Measurements from ENCODE around the gene RELL2. TPM values are rescaled to one million over a fixed set of nuclear protein-coding genes. Genes with fewer than 3 reads are reported as not detected.
A peak's percentile ranks its signal among the peaks of the same experiment; 100 is the strongest.

Gene RELL2
- total RNA-seq, 2 experiments from 2014 or later: 25.1 to 26.9 TPM

GRCh38 chr5:141623611-141624010 is 13.2 kb upstream of the RELL2 start:
- no peak for DNase-seq
- ChIA-PET POLR2A (interaction anchor here (0.6 to 0.7 kb wide), 2 partner anchors 11 to 60 kb away, joined by 3 read pairs; no protein-coding TSS in a partner anchor), CTCF (interaction anchor here (0.5 to 14.1 kb wide), 4 partner anchors 13 to 1013 kb away, joined by 3 to 318 read pairs (median 93); partner anchors contain the start of genes HDAC3 and RELL2)
- H3K4me1 Mint-ChIP-seq: peaks cover 36% of the 10 kb centered on the region
- no peaks in the 10 kb centered on the region for H3K27me3 Mint-ChIP-seq
- H3K9me3 Mint-ChIP-seq: no peaks in the 10 kb centered on the region
- H3K36me3 Mint-ChIP-seq (ENCODE audit: low read depth): peaks cover 44% of the 10 kb centered on the region
- H3K27ac Mint-ChIP-seq: peak overlapping the region; percentile 86
- no peak overlapping the region for H3K4me3 Mint-ChIP-seq

DNA sequence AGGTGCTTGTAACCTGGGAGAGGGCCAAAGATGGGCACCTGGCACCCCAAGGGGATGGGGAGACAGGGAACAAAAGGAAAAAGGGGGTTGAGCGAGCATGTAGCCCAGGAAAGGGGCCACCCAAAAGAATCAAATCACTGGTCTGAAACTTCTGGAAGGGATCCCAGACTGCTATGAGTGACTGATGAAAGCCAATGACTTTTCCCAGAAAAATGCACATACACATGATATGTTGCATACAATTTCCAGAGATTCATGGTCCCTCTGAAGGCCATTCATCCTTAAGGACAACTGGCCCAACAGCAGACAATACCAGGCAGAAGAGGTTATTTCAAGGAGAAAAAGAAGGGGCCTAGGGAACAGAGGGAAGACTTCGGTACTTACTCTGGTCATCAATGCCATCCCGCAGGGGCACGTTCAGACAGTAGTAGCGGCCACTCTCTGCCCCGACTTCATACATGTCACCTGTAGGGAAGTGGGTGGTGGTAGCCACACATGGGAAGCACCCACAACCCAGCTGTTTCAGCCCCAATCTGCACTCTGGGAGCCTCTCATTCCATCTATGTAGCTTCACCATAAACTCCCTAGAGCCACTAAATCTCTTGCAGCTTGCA is 8.5 kb upstream of the RELL2 start:
- H3K36me3 Mint-ChIP-seq (ENCODE audit: low read depth): peaks cover 48% of the 10 kb centered on the region
- no peaks in the 10 kb centered on the region for H3K9me3 Mint-ChIP-seq
- peaks cover 16% of the 10 kb centered on the region for H3K4me1 Mint-ChIP-seq
- no peaks in the 10 kb centered on the region for H3K27me3 Mint-ChIP-seq
- CTCF ChIA-PET: interaction anchor here (1.7 to 17.2 kb wide), 4 partner anchors 9 to 36 kb away, joined by 5 to 318 read pairs (median 23); partner anchors contain the start of genes DIAPH1, HDAC3 and RELL2
- no peak overlapping the region for H3K27ac Mint-ChIP-seq
- H3K4me3 Mint-ChIP-seq: no peak overlapping the region
- POLR2A ChIA-PET: no interaction called here
- no peak for DNase-seq

GRCh38 chr5:141630570-141631140 is 6.1 kb upstream of the RELL2 start:
- ChIA-PET POLR2A (interaction anchor here (0.6 kb wide), 1 partner anchor 46 kb away, joined by 4 read pairs; no protein-coding TSS in a partner anchor), CTCF (interaction anchor here (0.7 to 17.2 kb wide), 6 partner anchors 11 to 67 kb away, joined by 3 to 318 read pairs (median 5); partner anchors contain the start of gene DIAPH1)
- H3K36me3 Mint-ChIP-seq (ENCODE audit: low read depth): peaks cover 42% of the 10 kb centered on the region
- H3K27me3 Mint-ChIP-seq: no peaks in the 10 kb centered on the region
- H3K4me3 Mint-ChIP-seq: no peak overlapping the region
- no peak for DNase-seq
- no peaks in the 10 kb centered on the region for H3K9me3 Mint-ChIP-seq
- H3K4me1 Mint-ChIP-seq: peaks cover 25% of the 10 kb centered on the region
- H3K27ac Mint-ChIP-seq: no peak overlapping the region

- H3K4me1 Mint-ChIP-seq: peaks cover 32% of the 10 kb centered on the region
- ChIA-PET POLR2A (no interaction called here), CTCF (interaction anchor here (4.7 to 17.2 kb wide), 2 partner anchors 13 to 41 kb away, joined by 40 to 318 read pairs; partner anchors contain the start of gene DIAPH1)
- H3K4me3 Mint-ChIP-seq: no peak overlapping the region
- no peaks in the 10 kb centered on the region for H3K27me3 Mint-ChIP-seq
- peaks cover 31% of the 10 kb centered on the region for H3K36me3 Mint-ChIP-seq (ENCODE audit: low read depth)
- DNase-seq: no peak
- H3K9me3 Mint-ChIP-seq: no peaks in the 10 kb centered on the region
- no peak overlapping the region for H3K27ac Mint-ChIP-seq
These were observed 4.1 kb upstream of the RELL2 start for GRCh38 chr5:141632650-141633049.

DNA sequence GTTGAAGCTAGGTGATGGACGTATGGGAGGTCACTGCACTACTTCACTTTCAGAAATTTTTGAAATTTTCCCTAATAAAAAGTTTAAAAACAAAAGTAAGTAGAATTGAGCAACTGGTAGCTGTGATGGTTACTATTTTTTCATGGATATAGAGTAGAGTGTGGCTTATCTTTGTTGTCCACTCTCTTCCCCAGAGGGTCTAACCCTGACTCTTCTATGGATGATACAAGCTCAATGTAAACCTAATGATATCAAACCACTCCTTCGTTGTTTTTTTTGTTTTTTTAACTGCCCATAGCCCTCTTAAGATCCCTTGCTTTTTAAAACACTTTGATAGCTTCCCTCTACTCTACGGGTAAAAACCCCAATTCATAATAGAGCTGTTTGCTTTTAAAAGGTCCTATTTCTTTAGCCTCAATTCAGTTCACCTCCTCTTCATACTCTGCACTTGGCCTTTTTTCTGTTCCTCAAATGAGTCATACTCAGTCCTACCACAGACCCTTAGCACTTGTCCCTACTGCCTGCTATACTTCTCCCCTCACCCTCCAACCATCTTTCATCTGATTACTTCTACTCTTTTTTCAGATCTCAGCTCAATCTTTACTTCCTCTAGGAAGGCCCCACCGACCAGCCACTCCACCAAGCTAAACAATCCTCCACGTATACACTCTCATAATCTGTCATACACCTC is 2.8 kb upstream of the RELL2 start:
- ChIA-PET POLR2A (no interaction called here), CTCF (interaction anchor here (1.0 to 17.2 kb wide), 2 partner anchors 15 to 42 kb away, joined by 3 to 318 read pairs; partner anchors contain the start of gene DIAPH1)
- Mint-ChIP-seq H3K36me3 (ENCODE audit: low read depth) (peaks cover 28% of the 10 kb centered on the region), H3K27me3 (no peaks in the 10 kb centered on the region), H3K4me1 (peaks cover 42% of the 10 kb centered on the region), H3K27ac (peak overlapping the region; percentile 3), H3K4me3 (no peak overlapping the region), H3K9me3 (no peaks in the 10 kb centered on the region)
- no peak for DNase-seq

- H3K27me3 Mint-ChIP-seq: no peaks in the 10 kb centered on the region
- peaks cover 21% of the 10 kb centered on the region for H3K36me3 Mint-ChIP-seq (ENCODE audit: low read depth)
- H3K4me3 Mint-ChIP-seq: peak overlapping the region; percentile 92
- ChIA-PET POLR2A (interaction anchor here (0.6 to 1.4 kb wide), 2 partner anchors 11 to 16 kb away, joined by 3 to 4 read pairs; partner anchors contain the start of gene DIAPH1), CTCF (interaction anchor here (0.9 to 17.2 kb wide), 3 partner anchors 15 to 71 kb away, joined by 3 to 318 read pairs (median 24); partner anchors contain the start of gene DIAPH1)
- H3K4me1 Mint-ChIP-seq: peaks cover 45% of the 10 kb centered on the region
- no peak overlapping the region for H3K27ac Mint-ChIP-seq
- no peak for DNase-seq
- no peaks in the 10 kb centered on the region for H3K9me3 Mint-ChIP-seq
These were observed 2.1 kb upstream of the RELL2 start for GRCh38 chr5:141634720-141635119.

GRCh38 chr5:141635646-141636045 is 1.2 kb upstream of the RELL2 start:
- CTCF ChIA-PET: interaction anchor here (0.6 to 17.2 kb wide), 5 partner anchors 16 to 1026 kb away, joined by 3 to 318 read pairs (median 24); partner anchors contain the start of gene DIAPH1
- H3K27ac Mint-ChIP-seq: peak overlapping the region; percentile 89

DNA sequence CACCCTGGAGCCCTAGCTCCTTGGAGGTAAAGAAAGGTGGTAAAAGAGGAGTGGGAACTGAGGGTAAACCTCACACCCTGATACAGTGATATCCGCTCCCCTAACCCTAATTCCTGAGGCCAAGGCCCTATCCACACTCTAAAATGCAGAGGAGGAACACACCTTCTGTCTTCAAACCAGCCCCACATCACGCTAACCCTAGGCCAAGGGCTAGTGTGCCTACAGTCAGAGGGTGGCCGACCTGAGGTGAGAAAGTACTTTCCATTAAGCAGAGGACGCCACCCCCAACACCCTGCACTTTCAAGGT is 738 bp upstream of the RELL2 start:
- CTCF ChIA-PET: interaction anchor here (0.6 to 17.2 kb wide), 8 partner anchors 9 to 1026 kb away, joined by 3 to 318 read pairs (median 8); partner anchors contain the start of gene DIAPH1
- H3K27me3 Mint-ChIP-seq: no peaks in the 10 kb centered on the region
- H3K36me3 Mint-ChIP-seq (ENCODE audit: low read depth): peaks cover 19% of the 10 kb centered on the region
- peaks cover 47% of the 10 kb centered on the region for H3K4me1 Mint-ChIP-seq
- peak overlapping the region; percentile 89 for H3K27ac Mint-ChIP-seq
- no peaks in the 10 kb centered on the region for H3K9me3 Mint-ChIP-seq
- POLR2A ChIA-PET: interaction anchor here (1.4 kb wide), 1 partner anchor 17 kb away, joined by 4 read pairs; the partner anchor contains the start of gene DIAPH1
- no peak for DNase-seq
- H3K4me3 Mint-ChIP-seq: peak overlapping the region; percentile 92

More at GRCh38 chr5:141635646-141636045, 1.2 kb upstream of the RELL2 start:
- POLR2A ChIA-PET: interaction anchor here (1.4 kb wide), 1 partner anchor 17 kb away, joined by 4 read pairs; the partner anchor contains the start of gene DIAPH1
- no peak for DNase-seq
- peak overlapping the region; percentile 92 for H3K4me3 Mint-ChIP-seq
- H3K27me3 Mint-ChIP-seq: no peaks in the 10 kb centered on the region
- no peaks in the 10 kb centered on the region for H3K9me3 Mint-ChIP-seq
- H3K36me3 Mint-ChIP-seq (ENCODE audit: low read depth): peaks cover 16% of the 10 kb centered on the region
- H3K4me1 Mint-ChIP-seq: peaks cover 43% of the 10 kb centered on the region

DNA sequence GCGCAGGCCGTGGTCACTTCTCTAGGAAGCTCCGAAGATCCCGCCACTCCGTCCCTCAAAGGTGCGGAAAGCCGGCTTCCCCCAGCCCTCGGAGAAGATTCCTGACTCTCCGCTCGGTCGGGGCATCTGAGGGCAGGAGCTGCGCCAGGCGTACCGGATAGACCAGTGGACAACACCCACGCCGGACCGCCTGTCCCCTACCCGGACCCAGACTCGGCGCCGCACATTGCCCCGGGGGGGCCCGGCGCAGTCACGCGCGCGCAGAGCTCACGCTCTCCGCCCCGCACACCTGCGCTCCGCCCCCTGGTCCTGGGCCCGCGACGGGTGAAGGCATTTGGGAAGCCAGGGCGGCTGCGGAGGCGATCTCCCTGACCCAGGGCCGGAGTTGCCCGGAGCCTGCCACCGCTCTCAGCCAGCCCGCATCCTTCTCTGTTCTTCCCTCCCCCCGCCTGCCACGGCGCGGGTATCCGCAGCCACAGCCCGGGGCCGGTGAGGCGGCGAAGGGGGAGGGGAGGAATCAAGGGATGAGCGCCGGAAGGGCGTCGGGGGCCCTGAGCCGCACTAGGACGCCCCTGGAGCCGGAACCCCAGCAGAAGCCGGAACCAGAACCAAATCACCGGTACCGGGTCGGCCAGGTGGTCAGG is 448 bp downstream of the RELL2 start:
- H3K4me1 Mint-ChIP-seq: peaks cover 57% of the 10 kb centered on the region
- peak; percentile 60 for DNase-seq
- no peaks in the 10 kb centered on the region for H3K27me3 Mint-ChIP-seq
- H3K4me3 Mint-ChIP-seq: peak overlapping the region; percentile 92
- ChIA-PET CTCF (interaction anchor here (0.6 to 17.2 kb wide), 17 partner anchors 8 to 1366 kb away, joined by 3 to 318 read pairs (median 5); partner anchors contain the start of genes DIAPH1 and FCHSD1), POLR2A (interaction anchor here (0.6 to 1.0 kb wide), 2 partner anchors 14 to 1115 kb away, joined by 3 to 4 read pairs; partner anchors contain the start of gene FCHSD1)
- peaks cover 26% of the 10 kb centered on the region for H3K36me3 Mint-ChIP-seq (ENCODE audit: low read depth)
- H3K9me3 Mint-ChIP-seq: no peaks in the 10 kb centered on the region
- peak overlapping the region; percentile 90 for H3K27ac Mint-ChIP-seq

- peak overlapping the region; percentile 92 for H3K4me3 Mint-ChIP-seq
- peaks cover 54% of the 10 kb centered on the region for H3K4me1 Mint-ChIP-seq
These were observed 1.1 kb downstream of the RELL2 start for GRCh38 chr5:141637767-141638419.

GRCh38 chr5:141638771-141639170 is 2.0 kb downstream of the RELL2 start:
- Mint-ChIP-seq H3K27ac (peak overlapping the region; percentile 90), H3K36me3 (ENCODE audit: low read depth) (peaks cover 21% of the 10 kb centered on the region), H3K9me3 (no peaks in the 10 kb centered on the region), H3K4me3 (peak overlapping the region; percentile 92), H3K27me3 (no peaks in the 10 kb centered on the region), H3K4me1 (peaks cover 52% of the 10 kb centered on the region)
- POLR2A ChIA-PET: no interaction called here
- CTCF ChIA-PET: interaction anchor here (0.9 to 17.2 kb wide), 8 partner anchors 10 to 75 kb away, joined by 3 to 318 read pairs (median 6); partner anchors contain the start of gene DIAPH1
- no peak for DNase-seq

More at GRCh38 chr5:141637767-141638419, 1.1 kb downstream of the RELL2 start:
- peak overlapping the region; percentile 90 for H3K27ac Mint-ChIP-seq
- ChIA-PET POLR2A (interaction anchor here (0.6 kb wide), 1 partner anchor 1115 kb away, joined by 3 read pairs; no protein-coding TSS in a partner anchor), CTCF (interaction anchor here (0.6 to 17.2 kb wide), 14 partner anchors 9 to 1366 kb away, joined by 3 to 318 read pairs (median 6); partner anchors contain the start of genes DIAPH1 and FCHSD1)
- no peaks in the 10 kb centered on the region for H3K9me3 Mint-ChIP-seq
- peaks cover 20% of the 10 kb centered on the region for H3K36me3 Mint-ChIP-seq (ENCODE audit: low read depth)
- DNase-seq: peak; percentile 61
- no peaks in the 10 kb centered on the region for H3K27me3 Mint-ChIP-seq
